HG03135 (cell line): ENCODE data around the gene PTCD2.

Experiments
- ATAC-seq: cut with Tn5 transposase; IDR thresholded peaks from one replicate; pipeline ENCODE4 v1.9.1; 2021; ENCODE audit warnings: mild to moderate bottlenecking, moderate library complexity; ENCODE audit not compliant: unreplicated experiment

PTCD2 gene

GRCh38 chr5:72408603-72409002, 88.4 kb downstream of the PTCD2 start:
- ATAC-seq = no peak

GRCh38 chr5:72410688-72411295, 90.6 kb downstream of the PTCD2 start:
- ATAC-seq = no peak

GRCh38 chr5:72412283-72413055, 92.3 kb downstream of the PTCD2 start:
- ATAC-seq = no peak

GRCh38 chr5:72415616-72416325, 95.6 kb downstream of the PTCD2 start:
- no peak for ATAC-seq

- ATAC-seq = no peak
Measured at GRCh38 chr5:72417333-72418062, 97.3 kb downstream of the PTCD2 start.
